Effector CD8-positive, alpha-beta T cell (primary cell): Measurements from ENCODE around the gene ISY1.
"Not testable (repeated sequence)": the region's sequence is repeated elsewhere in the genome, so short reads cannot be mapped to it uniquely, and the experiment has no call there.

Source experiments
- DNase-seq: peaks from one replicate; lab custom pipeline; 2025; lab: John Stamatoyannopoulos, UW
- total RNA-seq, 4 experiments: gene quantifications; one replicate each; lab custom pipeline; 2026; lab: John Stamatoyannopoulos, UW

The ISY1 gene
- 28.8 to 40.3 (median 32.2) reads per million in 4 experiments for total RNA-seq

DNA sequence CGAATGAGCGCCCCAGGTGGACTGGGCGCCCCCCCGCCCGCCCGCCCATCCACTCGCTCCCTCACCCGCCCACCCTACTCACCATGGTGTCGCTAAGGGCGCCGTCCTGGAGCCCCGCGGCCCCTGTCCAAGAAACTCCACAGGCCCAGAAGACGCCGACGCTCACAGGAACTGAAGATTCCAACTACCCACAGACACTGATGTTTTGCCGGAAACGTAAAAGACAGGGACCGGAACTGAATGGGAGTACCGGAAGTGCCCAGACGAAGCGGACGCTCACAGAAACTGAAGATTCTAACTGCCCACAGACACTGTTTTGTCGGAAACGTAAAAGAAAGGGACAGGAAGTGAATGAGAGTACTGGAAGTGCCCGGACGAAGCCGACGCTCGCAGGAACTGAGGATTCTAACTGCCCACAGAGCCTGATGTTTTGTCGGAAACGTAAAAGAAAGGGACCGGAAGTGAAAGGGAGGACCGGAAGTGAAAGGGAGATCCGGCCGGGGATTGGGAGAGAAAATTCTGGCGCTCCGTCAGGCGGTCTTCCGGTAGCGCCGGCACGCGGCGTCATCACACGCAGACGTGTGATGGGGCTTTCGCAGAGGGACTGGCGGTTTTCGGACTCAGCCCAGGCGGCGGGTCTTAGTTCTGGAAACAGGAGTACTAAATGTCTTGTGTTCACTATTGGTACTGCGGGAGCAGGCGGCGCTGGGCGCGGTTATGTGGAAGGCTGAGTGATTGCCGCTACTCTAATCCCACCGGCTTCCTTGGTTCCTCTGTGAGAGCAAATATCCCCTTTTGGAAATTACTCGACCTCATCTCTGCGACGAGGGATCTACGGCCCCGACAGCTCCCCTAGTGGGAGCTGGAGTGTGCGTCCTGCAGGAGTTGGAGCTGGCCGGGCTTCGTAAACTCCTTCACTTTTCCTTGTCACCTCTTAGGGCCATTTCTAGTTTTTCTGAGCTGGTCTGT, at the start of gene ISY1:
Gene ISY1, minus strand, starts transcription at position 173 of the 969 bp plus-strand sequence. Its CDS starts 88 bp downstream, at position 85.
- peak; percentile 81 for DNase-seq

DNA sequence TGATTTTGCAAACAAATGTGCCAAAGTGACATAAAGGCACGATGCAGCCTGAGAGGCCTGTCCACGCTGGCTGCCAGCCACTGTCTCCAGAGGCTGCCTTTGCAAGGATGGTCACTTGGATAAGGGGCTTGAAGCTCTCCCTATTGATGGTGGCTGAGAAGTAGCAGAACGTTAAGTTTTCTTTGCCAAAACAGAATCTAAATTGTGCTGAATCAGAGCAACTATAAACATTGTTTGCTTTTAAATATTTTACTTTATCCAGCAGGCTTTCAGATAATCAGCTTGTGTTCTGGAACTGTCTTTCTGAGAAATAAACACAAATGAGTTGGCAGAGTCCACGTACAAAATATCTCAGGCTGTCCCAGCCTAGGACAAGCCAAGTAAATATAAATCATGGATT, 46.6 kb upstream of the ISY1 start:
- no peak for DNase-seq

DNA sequence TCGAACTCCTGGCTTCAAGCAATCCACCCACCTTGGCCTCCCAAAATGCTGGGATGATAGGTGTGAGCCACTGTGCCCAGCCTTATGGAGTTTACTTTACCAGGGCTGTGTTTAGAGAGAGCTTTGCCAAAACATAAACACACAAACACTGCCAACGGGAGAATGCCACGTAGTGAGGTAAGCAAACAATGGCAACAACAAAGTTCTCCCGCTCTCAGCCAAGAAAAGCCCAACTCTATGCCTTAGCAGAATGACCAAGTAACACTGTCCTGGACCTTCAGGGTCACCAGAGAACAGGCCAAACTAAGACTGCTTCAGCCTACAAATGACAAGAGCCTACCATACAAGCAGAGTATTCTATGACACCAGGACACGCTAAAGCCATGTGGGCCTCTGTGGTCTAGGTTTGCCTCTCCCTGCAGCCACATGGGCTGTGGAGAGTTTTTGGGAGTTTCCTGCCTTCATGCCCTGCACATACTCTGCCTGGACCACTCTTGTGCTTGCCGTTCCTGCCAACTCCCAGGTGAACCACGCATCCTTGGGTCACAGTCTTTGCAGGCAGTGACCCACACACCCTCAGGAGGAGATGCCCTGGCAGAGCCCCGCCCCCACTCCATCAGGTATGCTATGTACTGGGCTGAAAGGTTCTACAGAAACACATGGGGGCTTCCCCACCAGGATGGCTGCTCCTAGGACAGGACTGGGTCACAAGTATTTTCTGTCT, 44.4 kb upstream of the ISY1 start:
- DNase-seq: no peak

DNA sequence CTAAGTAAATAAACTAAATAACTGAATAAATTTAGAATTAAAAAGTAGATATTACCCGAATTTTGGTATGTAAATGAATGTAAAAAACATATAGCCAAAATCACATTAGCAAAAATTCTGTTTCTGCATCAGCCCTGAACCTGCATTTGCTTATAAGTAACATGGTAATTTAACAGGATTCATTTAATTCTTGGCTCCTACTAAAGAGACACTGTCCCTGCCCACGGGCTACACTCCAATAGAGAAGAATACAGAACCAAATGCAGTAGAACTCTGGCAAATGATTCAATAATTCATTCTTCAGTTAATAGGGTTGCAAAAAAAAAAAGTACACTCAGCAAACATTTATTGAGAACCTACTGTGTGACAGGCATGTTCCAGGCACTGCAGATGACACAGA, 43.6 kb upstream of the ISY1 start:
- DNase-seq: no peak

DNA sequence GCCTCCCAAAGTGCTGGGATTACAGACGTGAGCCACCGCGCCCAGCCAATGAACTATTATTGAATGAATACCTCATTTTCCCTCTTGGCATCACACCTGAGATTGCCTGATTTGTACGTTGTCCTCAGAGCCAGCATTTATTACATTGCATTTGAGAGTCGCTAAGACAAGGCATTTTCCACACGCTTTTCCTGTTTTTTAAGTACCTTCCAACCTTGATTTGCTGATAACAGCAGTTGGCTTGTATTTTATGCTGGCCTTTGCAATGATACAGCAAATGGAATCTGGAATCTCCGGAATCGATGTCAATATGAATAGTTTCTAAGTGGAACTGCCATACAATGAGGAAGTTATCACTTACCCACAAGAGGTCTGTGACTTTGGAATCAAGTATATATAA, 38.5 kb upstream of the ISY1 start:
- no peak for DNase-seq

DNA sequence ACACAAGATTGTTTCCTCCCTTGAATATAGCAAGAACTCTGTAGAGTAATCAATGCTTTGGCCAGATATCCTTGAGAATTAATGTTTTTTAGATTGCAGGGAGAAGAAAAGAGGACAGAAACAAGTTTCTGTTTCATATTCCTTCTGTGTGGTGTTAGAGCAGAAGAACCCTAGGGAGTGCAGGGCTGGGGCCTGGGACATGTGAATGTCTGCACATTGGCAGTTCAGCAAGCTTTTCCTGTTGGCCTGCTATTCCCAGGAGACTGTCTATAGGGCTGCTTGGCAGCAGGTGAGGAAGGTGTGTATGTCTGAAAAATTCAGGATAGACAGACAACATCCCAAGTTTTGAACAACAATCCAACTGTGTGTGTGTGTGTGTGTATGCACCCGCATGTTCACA, 36.5 kb upstream of the ISY1 start:
- no peak for DNase-seq

DNA sequence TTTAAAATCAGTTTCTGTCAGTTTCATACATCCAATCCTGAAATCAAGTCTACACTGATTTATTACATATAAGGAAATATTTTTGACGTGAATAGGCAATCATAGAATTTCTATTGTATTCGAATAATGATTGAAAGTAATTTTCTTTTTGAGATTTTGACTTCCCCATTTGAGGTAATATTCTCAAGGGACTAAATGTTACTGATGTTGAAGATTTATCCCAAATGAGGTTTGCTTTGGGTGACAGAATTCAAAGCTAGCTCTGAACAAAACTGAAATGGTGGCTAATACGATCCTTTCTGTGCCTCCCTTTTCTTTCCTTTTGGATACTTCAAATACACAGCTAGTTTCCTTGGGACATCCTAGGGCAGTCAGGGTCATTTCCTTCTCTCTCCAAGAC, 35.7 kb upstream of the ISY1 start:
- DNase-seq: no peak

DNA sequence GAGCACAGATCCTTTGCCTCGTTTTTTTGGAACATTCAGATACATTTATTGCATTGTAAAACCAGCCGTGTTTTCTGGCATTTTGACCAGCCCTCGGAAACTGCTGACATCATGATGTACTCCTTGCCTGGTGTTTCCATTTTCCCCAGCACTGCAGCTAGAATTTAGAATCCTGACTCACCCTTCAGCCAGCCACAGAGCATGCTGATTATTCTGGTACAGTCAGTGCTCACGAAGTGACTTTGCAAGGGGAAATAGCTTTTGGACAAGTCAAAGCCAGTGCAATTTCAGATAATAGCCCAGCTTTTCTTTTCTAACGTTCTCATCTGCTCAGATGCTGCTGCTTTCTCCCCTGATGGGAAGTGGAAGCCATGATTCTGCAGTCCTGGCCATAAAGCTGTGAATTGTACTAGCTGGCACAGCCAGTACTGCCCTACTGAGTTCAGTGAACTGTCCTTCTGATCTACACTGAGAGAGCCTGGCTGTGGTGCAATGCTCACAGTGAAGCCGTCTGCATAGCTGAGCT, 34.9 kb upstream of the ISY1 start:
- DNase-seq: no peak

DNA sequence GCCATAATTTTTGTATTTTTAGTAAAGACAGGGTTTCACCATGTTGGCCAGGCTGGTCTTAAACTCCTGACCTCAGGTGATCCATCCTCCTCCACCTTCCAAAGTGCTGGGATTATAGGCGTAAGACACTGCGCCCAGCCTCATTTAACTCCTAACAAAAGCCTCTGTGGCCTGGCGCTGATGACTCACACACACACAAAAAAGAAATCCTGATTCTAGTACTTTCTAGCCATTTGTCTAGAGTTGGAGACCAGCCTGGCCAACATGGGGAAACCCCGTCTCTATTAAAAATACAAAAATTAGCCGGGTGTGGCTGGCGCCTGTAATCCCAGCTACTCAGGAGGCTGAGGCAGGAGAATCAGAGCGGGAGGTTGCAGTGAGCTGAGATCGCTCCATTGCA, 28.9 kb upstream of the ISY1 start:
- DNase-seq: not testable (repeated sequence)

DNA sequence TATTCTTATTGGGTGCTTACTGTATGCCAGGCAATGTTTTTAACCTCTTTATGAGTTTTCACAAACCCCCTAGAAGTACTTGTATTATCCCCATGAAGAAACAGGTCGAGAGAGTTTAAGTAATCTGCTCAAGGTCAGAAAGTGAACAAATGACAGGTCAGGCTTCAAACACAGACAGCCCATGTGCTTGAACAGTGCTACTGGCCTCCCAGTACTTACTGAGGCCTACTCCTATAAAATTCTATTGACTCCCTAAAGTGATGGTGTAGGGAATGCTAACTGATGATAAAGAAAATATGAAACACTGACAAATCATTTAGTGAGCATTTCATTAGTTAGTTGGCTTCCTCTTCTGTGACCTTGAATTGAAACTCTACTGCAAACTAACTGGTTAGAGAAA, 27.0 kb upstream of the ISY1 start:
- DNase-seq: no peak

DNA sequence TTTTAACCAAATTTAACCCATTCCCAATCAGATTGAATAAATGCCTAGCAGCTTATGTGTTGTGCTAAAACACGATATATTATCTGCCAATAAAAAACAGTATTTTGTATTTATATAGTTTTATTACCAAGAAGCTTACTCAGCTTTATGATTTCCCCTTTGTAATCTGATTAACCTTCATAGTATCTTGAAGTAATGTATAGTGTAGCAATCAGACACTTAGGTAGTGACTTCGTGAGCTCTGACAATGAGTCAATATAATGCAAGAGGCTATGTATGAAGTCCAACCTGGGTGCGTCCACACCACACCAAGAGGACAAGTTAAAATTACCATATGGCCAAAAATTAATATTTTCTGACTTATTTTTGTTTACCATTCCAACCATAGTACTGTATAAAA, 24.9 kb upstream of the ISY1 start:
- no peak for DNase-seq

DNA sequence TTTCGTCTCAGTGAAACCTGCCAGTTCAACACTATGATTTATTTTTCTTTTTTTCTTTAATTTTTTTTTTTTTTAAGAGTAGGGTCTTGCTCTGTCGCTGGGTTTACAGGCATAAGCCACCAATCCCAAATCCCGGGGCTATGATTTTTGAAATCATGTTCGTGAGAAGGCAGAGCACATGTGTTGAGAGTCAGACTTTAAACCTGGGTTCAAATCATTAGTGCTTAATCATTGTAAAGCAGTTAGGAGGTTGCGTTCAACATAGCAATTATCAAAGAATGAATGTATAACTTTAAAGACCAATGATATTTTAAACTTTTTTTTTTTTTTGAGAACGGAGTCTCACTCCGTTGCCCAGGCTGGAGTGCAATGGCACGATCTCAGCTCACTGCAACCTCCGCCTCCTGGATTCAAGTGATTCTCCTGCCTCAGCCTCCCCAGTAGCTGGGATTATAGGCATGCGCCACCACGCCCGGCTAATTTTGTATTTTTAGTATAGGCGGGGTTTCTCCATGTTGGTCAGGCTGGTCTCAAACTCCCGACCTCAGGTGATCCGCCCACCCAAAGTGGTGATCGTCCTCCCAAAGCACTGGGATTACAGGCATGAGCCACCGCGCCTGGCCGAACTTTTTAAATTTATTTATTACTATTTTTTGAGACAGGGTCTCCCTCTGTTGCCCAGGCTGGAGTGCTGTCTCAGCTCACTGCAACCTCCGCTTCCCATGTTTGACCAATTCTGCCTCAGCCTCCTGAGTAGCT, 24.1 kb upstream of the ISY1 start:
- DNase-seq: not testable (repeated sequence)

DNA sequence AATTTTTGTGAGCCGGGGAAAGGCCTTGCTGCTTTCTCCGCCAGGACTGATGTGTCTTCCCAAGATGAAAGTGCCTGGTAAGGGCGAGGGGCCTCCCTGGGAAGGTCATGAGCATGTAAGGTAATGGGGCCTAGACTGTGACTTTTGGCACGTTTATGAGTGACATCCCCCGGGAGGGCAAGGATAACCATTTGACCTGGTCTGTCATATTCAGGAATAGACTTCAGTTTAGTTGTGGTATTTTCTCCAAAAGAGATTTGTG, 23.5 kb upstream of the ISY1 start:
- DNase-seq: peak; percentile 17

DNA sequence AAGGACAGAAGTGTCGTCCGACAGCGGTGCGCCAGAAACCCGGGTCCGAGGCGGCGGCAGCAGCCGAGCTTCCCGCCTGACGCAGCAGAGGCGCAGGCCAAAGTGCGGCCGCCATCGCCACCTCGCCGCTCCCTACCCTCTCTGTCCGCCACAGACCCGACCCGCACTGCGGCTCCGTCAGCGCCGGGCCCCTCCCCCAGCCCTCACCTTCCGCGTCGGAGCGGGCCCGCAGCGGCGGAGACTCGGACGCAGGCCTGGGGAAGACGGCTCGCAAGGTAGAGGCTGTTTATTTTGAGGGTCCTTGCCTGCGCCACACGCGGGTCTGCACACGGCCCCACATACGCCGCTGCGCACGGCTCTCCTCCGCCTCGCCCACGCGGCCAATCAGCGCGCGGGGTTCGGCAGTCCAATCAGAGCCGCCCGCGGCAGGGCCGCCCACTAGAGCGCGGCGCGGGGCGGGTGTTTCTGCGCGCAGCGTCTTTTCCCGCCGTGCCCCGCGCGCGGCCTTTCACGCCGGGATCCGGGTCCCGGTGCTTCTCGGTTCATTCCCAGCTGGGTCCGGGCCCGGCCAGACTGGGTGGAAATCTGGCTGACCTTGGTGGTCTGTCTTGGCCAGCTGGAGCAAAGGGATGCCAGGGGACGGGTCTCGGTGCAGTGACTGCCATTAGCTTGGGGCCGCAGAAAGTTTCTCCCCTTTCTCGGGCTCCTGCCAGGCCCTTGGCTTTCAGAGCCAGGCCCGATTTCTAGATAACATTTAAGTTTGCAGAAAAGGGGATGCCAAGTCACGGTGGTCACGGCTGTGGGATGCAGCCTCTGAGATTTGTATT, 22.9 kb upstream of the ISY1 start, which contains the start of gene CNBP:
Gene CNBP, minus strand, starts transcription at position 328 of the 827 bp plus-strand sequence. CDS start 12,139 bp downstream, outside the sequence.
- DNase-seq: peak; percentile 88

DNA sequence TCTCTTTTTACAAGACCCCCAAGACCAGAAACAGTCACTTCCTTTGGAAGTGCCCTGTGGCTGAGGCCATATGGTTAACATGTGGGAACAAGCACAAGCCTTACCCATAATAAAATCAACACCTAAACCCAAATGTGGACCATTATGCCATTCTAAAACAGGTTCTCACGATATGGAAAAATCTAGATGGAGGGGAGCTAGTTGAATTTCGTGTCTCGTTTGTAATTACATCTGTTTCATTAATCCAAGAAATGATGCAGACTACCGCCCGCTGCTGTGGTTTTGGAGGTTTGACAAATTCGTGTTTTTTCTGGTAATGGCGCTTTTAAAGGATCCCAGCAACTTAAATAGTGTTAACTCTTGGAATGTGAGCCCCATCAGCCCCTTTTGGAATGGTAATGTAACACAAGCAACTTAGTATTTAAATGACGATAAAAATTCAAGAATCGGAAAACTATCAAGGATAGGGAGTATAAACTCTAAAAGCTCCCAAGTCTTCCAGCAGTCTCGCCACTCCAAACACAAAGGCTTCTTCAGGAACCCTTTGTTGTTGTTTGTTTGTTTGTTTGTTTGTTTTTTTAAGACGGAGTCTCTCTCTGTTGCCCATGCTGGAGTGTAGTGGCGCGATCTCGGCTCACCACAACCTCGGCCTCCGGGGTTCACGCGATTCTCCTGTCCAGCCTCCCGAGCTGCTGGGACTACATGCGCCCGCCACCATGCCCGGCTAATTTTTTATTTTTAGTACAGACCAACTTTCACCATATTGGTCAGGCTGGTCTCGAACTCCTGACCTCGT, 21.7 kb upstream of the ISY1 start:
- no peak for DNase-seq

DNA sequence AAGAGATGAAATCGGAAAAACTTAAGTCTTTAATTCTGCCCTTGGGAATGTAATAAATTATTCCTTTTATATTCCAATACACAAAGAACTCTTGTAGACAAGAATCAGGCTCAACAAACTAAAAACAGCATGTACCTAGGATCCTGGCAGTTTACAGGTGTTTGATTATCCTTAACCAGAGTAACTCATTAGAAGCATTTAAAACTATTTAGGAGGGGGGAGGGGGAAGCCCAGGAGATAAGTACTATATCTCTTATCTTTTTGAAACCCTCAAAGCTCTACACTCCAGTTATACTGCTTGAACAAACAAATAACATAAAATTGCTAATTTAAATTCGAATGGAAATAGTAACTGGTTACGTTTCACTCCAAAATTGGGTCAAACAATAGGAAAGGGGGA, 21.0 kb upstream of the ISY1 start:
- DNase-seq: no peak

DNA sequence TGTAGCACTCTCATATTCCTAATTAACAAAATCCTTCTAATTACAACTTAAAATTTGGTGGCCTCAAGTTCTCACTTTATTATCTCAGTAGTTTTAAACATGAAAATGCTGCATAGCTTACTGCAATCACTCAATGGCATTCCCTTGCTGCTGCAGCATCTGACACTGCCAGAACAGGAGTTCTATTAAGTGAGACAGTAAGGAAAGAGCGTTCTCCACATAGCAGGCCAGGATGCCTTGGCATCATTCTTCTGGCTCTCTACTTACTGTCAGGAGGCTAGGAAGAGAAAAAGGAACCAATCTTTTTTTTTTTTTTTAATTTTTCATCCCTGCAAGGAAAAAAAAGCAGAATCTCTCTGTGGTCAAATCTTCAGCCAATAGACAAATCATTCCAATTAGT, 19.6 kb upstream of the ISY1 start:
- DNase-seq: no peak

DNA sequence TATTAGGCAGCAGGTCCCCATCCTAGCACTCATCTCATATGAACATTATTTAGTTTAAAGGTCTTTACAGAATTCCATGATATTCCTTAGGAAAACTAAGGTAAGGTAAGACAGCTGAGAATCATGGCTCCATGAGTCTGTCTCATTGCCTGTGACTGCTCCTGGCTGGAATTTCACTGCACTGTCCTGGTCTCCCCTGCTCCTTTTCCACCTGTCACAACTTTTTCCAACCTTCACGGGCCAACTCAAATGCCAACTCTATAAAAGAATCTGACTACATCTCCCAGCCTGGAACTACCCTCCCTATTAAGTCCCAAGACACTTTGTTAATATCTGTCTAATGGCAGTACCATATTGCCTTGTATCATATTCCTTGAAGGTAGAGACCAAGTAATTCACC, 15.2 kb upstream of the ISY1 start:
- no peak for DNase-seq

DNA sequence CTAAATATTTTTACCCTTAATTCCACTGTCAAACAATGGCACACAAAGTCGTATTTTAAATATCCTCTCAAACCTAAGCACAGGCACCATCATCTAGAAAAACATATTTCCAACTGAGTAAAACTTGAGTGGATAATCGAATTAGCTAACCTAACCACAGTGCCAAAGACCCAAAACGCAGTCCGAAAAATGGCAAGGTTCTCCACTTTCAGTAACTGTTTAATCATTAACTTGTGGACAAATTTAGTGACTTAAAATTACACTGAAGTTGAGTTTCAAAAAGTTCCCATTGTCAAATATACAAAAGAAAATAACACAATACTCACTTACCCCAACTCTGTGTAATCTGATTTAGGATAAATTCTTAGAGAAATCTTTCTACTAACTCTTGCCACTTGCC, 12.9 kb upstream of the ISY1 start:
- DNase-seq: no peak

DNA sequence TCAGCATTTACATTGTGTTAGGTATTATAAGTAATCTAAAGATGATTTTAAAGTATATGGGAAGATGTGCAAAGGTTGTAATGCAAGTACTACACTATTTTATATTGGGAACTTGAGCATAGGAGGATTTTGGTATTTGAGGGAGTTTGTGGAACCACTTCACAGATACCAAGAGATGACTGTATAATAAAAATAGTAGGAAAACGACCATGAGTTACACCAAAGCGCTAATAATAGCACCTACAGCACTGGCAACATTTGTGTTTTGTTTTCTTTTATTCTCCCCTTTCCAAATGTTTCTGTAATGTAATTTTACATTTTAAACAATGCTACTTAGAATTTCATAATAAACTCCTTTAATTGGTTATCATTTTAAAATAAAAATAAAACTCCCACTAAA, 12.3 kb upstream of the ISY1 start:
- no peak for DNase-seq
